Renal cortex interstitium (tissue), 11 donors: ENCODE measurements around the gene FOXRED1. TPM values are rescaled to one million over a fixed set of nuclear protein-coding genes. Genes with fewer than 3 reads are reported as not detected.
"Not testable (repeated sequence)": the region's sequence is repeated elsewhere in the genome, so short reads cannot be mapped to it uniquely, and the experiment has no call there.

Experiments used
- DNase-seq, 11 donors: peaks; one replicate each; pipeline ENCODE4 v3.0.0-alpha.2; 2013; ENCODE audit warnings: low read depth in 9 of 11, low spot score in 4 of 11; ENCODE audit errors: extremely low read depth in 1 of 11
- polyA plus RNA-seq, 3 donors: library from polyadenylated mRNA; unstranded; fragments of 120-200 nt; gene quantifications; one replicate each; pipeline ENCODE4 v1.2.1, GENCODE V29; 2013; ENCODE audit not compliant: insufficient read length in 3 of 3

FOXRED1 gene
- polyA plus RNA-seq, 3 donors: 30.2 to 56.9 (median 32.2) TPM

- DNase-seq: no peak
Observed at GRCh38 chr11:126304457-126305075, 35.6 kb downstream of the FOXRED1 start.

- no peak for DNase-seq
Observed at GRCh38 chr11:126305699-126306098, 36.7 kb downstream of the FOXRED1 start.

- no peak for DNase-seq
Observed at GRCh38 chr11:126307706-126308105, 38.8 kb downstream of the FOXRED1 start.

- no peak for DNase-seq
Observed at GRCh38 chr11:126308271-126308671, 39.3 kb downstream of the FOXRED1 start.

- not testable (repeated sequence) for DNase-seq
Observed at GRCh38 chr11:126308771-126309170, 39.8 kb downstream of the FOXRED1 start.

- peak in 10 of 11 donors; percentile 60 to 76 (median 68) for DNase-seq
Observed at GRCh38 chr11:126310200-126310991, 41.4 kb downstream of the FOXRED1 start.

- no peak for DNase-seq
Observed at GRCh38 chr11:126310992-126311310, 42.0 kb downstream of the FOXRED1 start.

- no peak for DNase-seq
Observed at GRCh38 chr11:126311401-126312291, 42.7 kb downstream of the FOXRED1 start.

GRCh38 chr11:126312961-126313360 is 44.0 kb downstream of the FOXRED1 start:
- no peak for DNase-seq

- no peak for DNase-seq
Observed at GRCh38 chr11:126313826-126314225, 44.9 kb downstream of the FOXRED1 start.

GRCh38 chr11:126317432-126317755 is 48.4 kb downstream of the FOXRED1 start:
- no peak for DNase-seq

- no peak for DNase-seq
Observed at GRCh38 chr11:126317756-126318573, 49.0 kb downstream of the FOXRED1 start.

GRCh38 chr11:126318574-126319373 is 49.8 kb downstream of the FOXRED1 start:
- no peak for DNase-seq

GRCh38 chr11:126319374-126319740 is 50.4 kb downstream of the FOXRED1 start:
- no peak for DNase-seq

GRCh38 chr11:126322996-126323395 is 54.0 kb downstream of the FOXRED1 start:
- no peak for DNase-seq

GRCh38 chr11:126327281-126328000 is 58.5 kb downstream of the FOXRED1 start:
- no peak for DNase-seq
